Tibial nerve (tissue), 3 donors: ENCODE data around the gene ZFR.

Experiments
- CTCF ChIP-seq, 5 experiments: fragments of 200-600 bp in 3 of 5; fragments of 450-650 bp in 2 of 5; sonication (generic) in 3 of 5; IDR thresholded peaks; one replicate each; pipeline ENCODE4 v1.5.1; 2016 to 2019; ENCODE audit warnings: antibody characterized with exemption in 5 of 5, mild to moderate bottlenecking in 3 of 5, moderate library complexity in 2 of 5
- POLR2A ChIP-seq, 2 donors: fragments of 450-650 bp; IDR thresholded peaks; one replicate each; pipeline ENCODE4 v1.6.1; 2017; ENCODE audit warnings: antibody characterized with exemption in 2 of 2, mild to moderate bottlenecking in 2 of 2, moderate library complexity in 2 of 2

DNA sequence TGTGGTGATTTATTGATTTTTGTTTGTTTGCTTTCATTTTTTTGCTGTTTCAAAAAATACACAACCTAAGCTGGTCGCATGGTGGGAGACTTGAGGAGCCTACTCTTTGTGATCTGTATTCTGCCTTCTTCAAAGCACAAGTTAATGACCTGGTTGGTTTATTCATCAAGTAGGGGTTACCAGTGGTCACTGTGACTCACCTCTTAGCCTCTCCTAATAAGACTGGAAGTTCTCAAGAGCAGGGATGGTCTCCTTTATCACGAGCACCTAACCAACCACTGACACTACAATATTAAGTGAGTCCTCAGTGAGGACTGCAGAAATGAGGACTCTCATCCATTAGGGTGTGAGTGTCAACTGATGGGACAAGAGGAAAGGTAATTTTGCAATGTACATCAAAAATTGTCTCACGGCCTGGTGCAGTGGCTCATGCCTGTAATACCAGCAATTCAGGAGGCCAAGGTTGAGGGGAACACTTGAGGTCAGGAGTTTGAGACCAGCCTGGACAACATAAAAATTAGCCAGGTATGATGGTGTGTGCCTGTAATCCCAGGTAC lies 118.2 kb downstream of the ZFR start:
- TF ChIP-seq CTCF (IDR thresholded peaks at IDR 0.05) (no peak), POLR2A (IDR thresholded peaks at IDR 0.05) (no peak)
